ENCODE measurements around the gene PRTG.

DNA sequence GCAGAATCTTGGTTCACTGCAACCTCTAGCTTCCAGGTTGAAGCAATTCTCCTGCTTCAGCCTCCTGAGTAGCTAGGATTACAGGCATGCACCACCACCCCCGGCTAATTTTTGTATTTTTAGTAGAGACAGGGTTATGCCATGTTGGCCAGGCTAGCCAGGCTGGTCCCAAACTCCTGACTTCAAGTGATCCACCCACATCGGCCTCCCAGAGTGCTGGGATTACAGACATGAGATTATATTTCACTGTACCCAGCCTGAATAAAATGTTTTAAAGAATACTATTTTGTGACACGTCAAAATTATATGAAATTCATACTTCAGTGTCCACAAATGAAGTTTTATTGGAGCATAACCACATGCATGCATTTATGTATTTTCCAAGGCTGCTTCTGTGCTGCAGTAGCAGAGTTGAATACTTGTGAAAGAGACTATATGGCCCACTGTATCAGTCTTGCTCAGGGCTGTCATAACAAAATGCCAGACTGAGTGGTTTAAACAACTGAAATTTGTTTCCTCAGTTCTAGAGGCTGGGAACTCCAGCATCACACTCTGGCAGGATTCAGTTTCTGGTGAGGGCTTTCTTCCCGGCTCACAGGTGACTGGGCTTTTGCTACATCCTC, 77.2 kb downstream of the PRTG start:
- TF ChIP-seq, protein P1, sequence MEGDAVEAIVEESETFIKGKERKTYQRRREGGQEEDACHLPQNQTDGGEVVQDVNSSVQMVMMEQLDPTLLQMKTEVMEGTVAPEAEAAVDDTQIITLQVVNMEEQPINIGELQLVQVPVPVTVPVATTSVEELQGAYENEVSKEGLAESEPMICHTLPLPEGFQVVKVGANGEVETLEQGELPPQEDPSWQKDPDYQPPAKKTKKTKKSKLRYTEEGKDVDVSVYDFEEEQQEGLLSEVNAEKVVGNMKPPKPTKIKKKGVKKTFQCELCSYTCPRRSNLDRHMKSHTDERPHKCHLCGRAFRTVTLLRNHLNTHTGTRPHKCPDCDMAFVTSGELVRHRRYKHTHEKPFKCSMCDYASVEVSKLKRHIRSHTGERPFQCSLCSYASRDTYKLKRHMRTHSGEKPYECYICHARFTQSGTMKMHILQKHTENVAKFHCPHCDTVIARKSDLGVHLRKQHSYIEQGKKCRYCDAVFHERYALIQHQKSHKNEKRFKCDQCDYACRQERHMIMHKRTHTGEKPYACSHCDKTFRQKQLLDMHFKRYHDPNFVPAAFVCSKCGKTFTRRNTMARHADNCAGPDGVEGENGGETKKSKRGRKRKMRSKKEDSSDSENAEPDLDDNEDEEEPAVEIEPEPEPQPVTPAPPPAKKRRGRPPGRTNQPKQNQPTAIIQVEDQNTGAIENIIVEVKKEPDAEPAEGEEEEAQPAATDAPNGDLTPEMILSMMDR (conservative IDR thresholded peaks at IDR 0.05; ENCODE audit: low read length) = no peak
- no peak for TF ChIP-seq EZH2phosphoT487 (IDR thresholded peaks at IDR 0.05; ENCODE audit: borderline replicate concordance, low read depth, low read length)

All from OCI-LY7 (cell line).